Thoracic aorta (tissue), 2 donors: ENCODE data around the gene OLA1. TPM values are rescaled to one million over a fixed set of nuclear protein-coding genes. Genes with fewer than 3 reads are reported as not detected.

Experiments
- ATAC-seq: fragments of 150-250 bp; one replicate; pipeline ENCODE4 v1.8.0; 2017; ENCODE audit warnings: low read depth; ENCODE audit not compliant: insufficient number of reproducible peaks, low FRiP score
- DNase-seq: peaks from one replicate; pipeline ENCODE4 v3.0.0-alpha.2; 2020; ENCODE audit warnings: low spot score
- H3K27ac ChIP-seq, 2 donors: fragments of 200-600 bp; sonication (generic); 1 replicate in 1 of 2; 2 replicates in 1 of 2; pipeline ENCODE4 v1.5.1; 2016; ENCODE audit warnings: mild to moderate bottlenecking in 2 of 2, moderate library complexity in 2 of 2
- H3K27me3 ChIP-seq: fragments of 200-600 bp; sonication (generic); replicated peaks from 2 replicates; pipeline ENCODE4 v1.6.0; 2016; ENCODE audit warnings: mild to moderate bottlenecking; ENCODE audit not compliant: insufficient read depth
- H3K36me3 ChIP-seq: fragments of 200-600 bp; sonication (generic); one replicate; pipeline ENCODE4 v1.5.1; 2016
- H3K4me1 ChIP-seq, 2 donors: fragments of 200-600 bp; sonication (generic); 1 replicate in 1 of 2; 2 replicates in 1 of 2; pipeline versions ENCODE4 v1.5.1 to v1.6.0; 2016; ENCODE audit warnings: low read depth in 2 of 2, mild to moderate bottlenecking in 1 of 2; ENCODE audit not compliant: control insufficient read depth in 1 of 2
- H3K4me3 ChIP-seq: fragments of 200-600 bp; sonication (generic); 2 replicates; pipeline ENCODE4 v1.5.1; 2016; ENCODE audit warnings: mild to moderate bottlenecking
- H3K9me3 ChIP-seq: fragments of 200-600 bp; sonication (generic); 2 replicates; pipeline ENCODE4 v1.5.1; 2016
- total RNA-seq, 2 donors: library from RNA; depleted of rRNA; stranded (reverse); fragments of >200 nt; gene quantifications; one replicate each; pipeline versions ENCODE4 v1.1.0 to v1.2.3, GENCODE V29; 2016
- TF ChIP-seq, protein P1 (sequence below): fragments of 200-600 bp; sonication (generic); IDR thresholded peaks from one replicate; pipeline ENCODE4 v1.5.1; 2019; ENCODE audit warnings: antibody characterized with exemption

Gene OLA1
- total RNA-seq, 2 donors from 2014 or later = 15.2 to 48.0 TPM

GRCh38 chr2:174035981-174036742 lies 212.2 kb downstream of the OLA1 start:
- Histone ChIP-seq H3K27ac (peak overlapping the region; percentile 62), H3K4me3 (peak overlapping the region; percentile 13)
- peak; percentile 73 for DNase-seq

GRCh38 chr2:174035117-174035635 lies 213.2 kb downstream of the OLA1 start:
- no peaks in the 10 kb centered on the region for H3K36me3 ChIP-seq
- no peak for ATAC-seq
- no peak for DNase-seq
- no peaks in the 10 kb centered on the region for H3K9me3 ChIP-seq
- H3K4me1 ChIP-seq = peaks cover 15 to 44% of the 10 kb centered on the region in 2 donors
- H3K27ac ChIP-seq = no peak overlapping the region
- TF ChIP-seq, protein P1, sequence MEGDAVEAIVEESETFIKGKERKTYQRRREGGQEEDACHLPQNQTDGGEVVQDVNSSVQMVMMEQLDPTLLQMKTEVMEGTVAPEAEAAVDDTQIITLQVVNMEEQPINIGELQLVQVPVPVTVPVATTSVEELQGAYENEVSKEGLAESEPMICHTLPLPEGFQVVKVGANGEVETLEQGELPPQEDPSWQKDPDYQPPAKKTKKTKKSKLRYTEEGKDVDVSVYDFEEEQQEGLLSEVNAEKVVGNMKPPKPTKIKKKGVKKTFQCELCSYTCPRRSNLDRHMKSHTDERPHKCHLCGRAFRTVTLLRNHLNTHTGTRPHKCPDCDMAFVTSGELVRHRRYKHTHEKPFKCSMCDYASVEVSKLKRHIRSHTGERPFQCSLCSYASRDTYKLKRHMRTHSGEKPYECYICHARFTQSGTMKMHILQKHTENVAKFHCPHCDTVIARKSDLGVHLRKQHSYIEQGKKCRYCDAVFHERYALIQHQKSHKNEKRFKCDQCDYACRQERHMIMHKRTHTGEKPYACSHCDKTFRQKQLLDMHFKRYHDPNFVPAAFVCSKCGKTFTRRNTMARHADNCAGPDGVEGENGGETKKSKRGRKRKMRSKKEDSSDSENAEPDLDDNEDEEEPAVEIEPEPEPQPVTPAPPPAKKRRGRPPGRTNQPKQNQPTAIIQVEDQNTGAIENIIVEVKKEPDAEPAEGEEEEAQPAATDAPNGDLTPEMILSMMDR = no peak
- H3K4me3 ChIP-seq = no peak overlapping the region
- H3K27me3 ChIP-seq = no peaks in the 10 kb centered on the region

More at GRCh38 chr2:174035981-174036742, 212.2 kb downstream of the OLA1 start:
- Histone ChIP-seq H3K9me3 (no peaks in the 10 kb centered on the region), H3K36me3 (no peaks in the 10 kb centered on the region), H3K4me1 (peaks cover 15 to 44% of the 10 kb centered on the region in 2 donors), H3K27me3 (no peaks in the 10 kb centered on the region)
- ATAC-seq = peak; percentile 58
- TF ChIP-seq, protein P1 = no peak

- DNase-seq (no peak), ATAC-seq (no peak)
- H3K36me3 ChIP-seq = no peaks in the 10 kb centered on the region
- no peak overlapping the region for H3K27ac ChIP-seq
- peaks cover 11 to 29% of the 10 kb centered on the region in 2 donors for H3K4me1 ChIP-seq
- H3K27me3 ChIP-seq = no peaks in the 10 kb centered on the region
- TF ChIP-seq, protein P1 = no peak
- H3K4me3 ChIP-seq = no peak overlapping the region
- no peaks in the 10 kb centered on the region for H3K9me3 ChIP-seq
These were observed 215.2 kb downstream of the OLA1 start for GRCh38 chr2:174033163-174033550.

GRCh38 chr2:174031226-174031625 lies 217.1 kb downstream of the OLA1 start:
- H3K36me3 ChIP-seq = no peaks in the 10 kb centered on the region
- ATAC-seq (no peak), DNase-seq (no peak)
- no peaks in the 10 kb centered on the region for H3K27me3 ChIP-seq
- no peak overlapping the region for H3K4me3 ChIP-seq
- TF ChIP-seq, protein P1 = no peak
- H3K9me3 ChIP-seq = no peaks in the 10 kb centered on the region
- H3K27ac ChIP-seq = no peak overlapping the region
- H3K4me1 ChIP-seq = peaks cover 0 to 12% of the 10 kb centered on the region in 2 donors

DNA sequence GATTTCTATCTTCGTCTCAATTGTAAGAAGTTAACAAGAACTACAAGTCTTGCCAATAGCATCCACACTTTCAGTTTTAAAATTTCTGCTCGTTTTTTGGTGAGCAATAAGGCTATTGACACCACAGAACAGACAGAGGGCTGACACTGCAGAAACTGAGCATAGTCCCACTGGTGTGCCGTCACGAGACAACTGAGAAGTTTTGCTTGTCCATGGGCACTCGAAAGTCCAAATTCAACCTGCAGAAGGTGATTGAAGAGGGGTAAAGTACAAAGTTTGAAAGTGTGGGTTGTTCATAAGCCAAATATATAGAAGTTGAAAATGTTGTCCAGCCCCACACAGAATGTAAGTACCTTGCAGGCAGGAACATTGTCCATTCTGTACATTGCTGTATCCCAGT lies 219.4 kb downstream of the OLA1 start:
- H3K9me3 ChIP-seq = no peaks in the 10 kb centered on the region
- no peak overlapping the region for H3K4me3 ChIP-seq
- no peaks in the 10 kb centered on the region for H3K36me3 ChIP-seq
- peaks cover 5 to 23% of the 10 kb centered on the region in 2 donors for H3K4me1 ChIP-seq
- ATAC-seq (no peak), DNase-seq (no peak)
- no peak overlapping the region for H3K27ac ChIP-seq
- TF ChIP-seq, protein P1 = no peak
- H3K27me3 ChIP-seq = no peaks in the 10 kb centered on the region
